Ovary (tissue), 9 donors: ENCODE data around the gene SLC11A2. TPM values are rescaled to one million over a fixed set of nuclear protein-coding genes. Genes with fewer than 3 reads are reported as not detected.

ENCODE experiments used
- DNase-seq, 5 donors: peaks; one replicate each; pipeline ENCODE4 v3.0.0-alpha.2; 2019 to 2020
- H3K27ac ChIP-seq, 2 donors: fragments of 200-600 bp; one replicate each; pipeline versions ENCODE4 v1.5.1 to v1.8.0; 2019 to 2022
- H3K27me3 ChIP-seq: fragments of 200-600 bp; one replicate; pipeline ENCODE4 v1.8.0; 2022
- H3K36me3 ChIP-seq: fragments of 200-600 bp; sonication (generic); one replicate; pipeline ENCODE4 v1.5.1; 2019
- H3K4me1 ChIP-seq: one replicate; pipeline ENCODE4 v1.8.1; 2013; ENCODE audit warnings: mild to moderate bottlenecking, moderate library complexity; ENCODE audit not compliant: insufficient read depth
- H3K4me3 ChIP-seq: fragments of 200-600 bp; sonication (generic); one replicate; pipeline ENCODE4 v1.5.1; 2017
- H3K9me3 ChIP-seq, 2 donors: fragments of 200-600 bp in 1 of 2; sonication (generic) in 1 of 2; one replicate each; pipeline versions ENCODE4 v1.5.1 to v1.8.1; 2013 to 2019; ENCODE audit warnings: mild to moderate bottlenecking in 1 of 2, moderate library complexity in 1 of 2
- EP300 ChIP-seq: sonication (generic); formaldehyde crosslinking; IDR thresholded peaks from one replicate; pipeline ENCODE4 v1.6.1; 2017; ENCODE audit warnings: antibody characterized with exemption
- POLR2A ChIP-seq: fragments of 450-650 bp; IDR thresholded peaks from one replicate; pipeline ENCODE4 v1.6.1; 2017; ENCODE audit warnings: antibody characterized with exemption, mild to moderate bottlenecking, moderate library complexity
- WGBS, 3 donors: extraction: QIAGEN DNeasy Blood & Tissue Kit in 1 of 3; methylation state at CpG; one replicate each; pipeline versions ENCODE4 v1.1.5 to v1.1.7; 2013 to 2017; 5-methylcytosine and 5-hydroxymethylcytosine counted together
- intact Hi-C, 4 donors: fragments of 100-400 bp; cut with DNase I; formaldehyde crosslinking; loops; one replicate each; pipeline versions ENCODE4 v1.11.0 to v1.15.1; 2022 to 2023
- polyA plus RNA-seq, 2 donors: library from polyadenylated mRNA; stranded (reverse); fragments of 200-250 nt in 1 of 2; fragments of 350-450 nt in 1 of 2; fragmentation: Illumina TruSeq in 1 of 2; extraction: RNeasy Lipid Tissue Mini Kit (QIAGEN cat#74804) in 1 of 2; gene quantifications; one replicate each; pipeline ENCODE4 v1.2.3, GENCODE V29; 2013 to 2014
- total RNA-seq, 7 donors: library from RNA; depleted of rRNA in 2 of 7; stranded (reverse); fragments of >200 nt in 2 of 7; fragmentation: NEBNext Ultra II Directional in 3 of 7; extraction: Animal tissue kit (Norgen Biotek cat#: 25700) in 3 of 7; gene quantifications; one replicate each; pipeline versions ENCODE4 v1.1.0 to v1.2.4, GENCODE V29; 2016 to 2023
- TF ChIP-seq, protein P1 (sequence below), 3 donors: fragments of 450-650 bp in 2 of 3; fragments of 200-600 bp in 1 of 3; IDR thresholded peaks; one replicate each; pipeline versions ENCODE4 v1.5.1 to v1.8.0; 2016 to 2022; ENCODE audit warnings: antibody characterized with exemption in 3 of 3, mild to moderate bottlenecking in 1 of 3
- donor health status: DM: no; HTN: no; CAD: no; lungs with moderate emphysema.
- donor health status: DM: no; HTN: no; CAD: no.
- donor health status: Bipolar disorder and iron deficiency.
- donor health status: DM: yes; HTN: yes; CAD: no.
- donor health status: DM: no; HTN: no; CAD: no.
- donor health status: DM: yes; HTN: yes; CAD: no.

The SLC11A2 gene
- total and polyA plus RNA-seq, 9 donors = 13.6 to 48.8 (median 38.7) TPM

- 66 to 78% (median 66%) methylated on average over 5 of the region's 5 CpGs for WGBS, 3 donors
- H3K27ac ChIP-seq = no peak overlapping the region
- no peaks in the 10 kb centered on the region for H3K4me1 ChIP-seq
- no peak overlapping the region for H3K4me3 ChIP-seq
- H3K36me3 ChIP-seq = peaks cover 3% of the 10 kb centered on the region
- DNase-seq = no peak
- H3K27me3 ChIP-seq = no peaks in the 10 kb centered on the region
- H3K9me3 ChIP-seq = no peaks in the 10 kb centered on the region
- TF ChIP-seq POLR2A (no peak), EP300 (no peak)
- TF ChIP-seq, protein P1, sequence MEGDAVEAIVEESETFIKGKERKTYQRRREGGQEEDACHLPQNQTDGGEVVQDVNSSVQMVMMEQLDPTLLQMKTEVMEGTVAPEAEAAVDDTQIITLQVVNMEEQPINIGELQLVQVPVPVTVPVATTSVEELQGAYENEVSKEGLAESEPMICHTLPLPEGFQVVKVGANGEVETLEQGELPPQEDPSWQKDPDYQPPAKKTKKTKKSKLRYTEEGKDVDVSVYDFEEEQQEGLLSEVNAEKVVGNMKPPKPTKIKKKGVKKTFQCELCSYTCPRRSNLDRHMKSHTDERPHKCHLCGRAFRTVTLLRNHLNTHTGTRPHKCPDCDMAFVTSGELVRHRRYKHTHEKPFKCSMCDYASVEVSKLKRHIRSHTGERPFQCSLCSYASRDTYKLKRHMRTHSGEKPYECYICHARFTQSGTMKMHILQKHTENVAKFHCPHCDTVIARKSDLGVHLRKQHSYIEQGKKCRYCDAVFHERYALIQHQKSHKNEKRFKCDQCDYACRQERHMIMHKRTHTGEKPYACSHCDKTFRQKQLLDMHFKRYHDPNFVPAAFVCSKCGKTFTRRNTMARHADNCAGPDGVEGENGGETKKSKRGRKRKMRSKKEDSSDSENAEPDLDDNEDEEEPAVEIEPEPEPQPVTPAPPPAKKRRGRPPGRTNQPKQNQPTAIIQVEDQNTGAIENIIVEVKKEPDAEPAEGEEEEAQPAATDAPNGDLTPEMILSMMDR (IDR thresholded peaks at IDR 0.05) = no peak
- intact Hi-C loops = no loop called here
Measured at GRCh38 chr12:51056242-51056641, 30.1 kb upstream of the SLC11A2 start.

GRCh38 chr12:51055060-51055459, 28.9 kb upstream of the SLC11A2 start:
- Histone ChIP-seq H3K9me3 (no peaks in the 10 kb centered on the region), H3K4me1 (no peaks in the 10 kb centered on the region), H3K36me3 (peaks cover 3% of the 10 kb centered on the region), H3K27me3 (no peaks in the 10 kb centered on the region), H3K27ac (no peak overlapping the region), H3K4me3 (no peak overlapping the region)
- intact Hi-C loops = no loop called here
- no peak for DNase-seq
- no peak for TF ChIP-seq EP300
- TF ChIP-seq, protein P1 (IDR thresholded peaks at IDR 0.05) = no peak
- TF ChIP-seq POLR2A = no peak
- 87 to 92% (median 91%) methylated on average over 2 of the region's 2 CpGs for WGBS, 3 donors

DNA sequence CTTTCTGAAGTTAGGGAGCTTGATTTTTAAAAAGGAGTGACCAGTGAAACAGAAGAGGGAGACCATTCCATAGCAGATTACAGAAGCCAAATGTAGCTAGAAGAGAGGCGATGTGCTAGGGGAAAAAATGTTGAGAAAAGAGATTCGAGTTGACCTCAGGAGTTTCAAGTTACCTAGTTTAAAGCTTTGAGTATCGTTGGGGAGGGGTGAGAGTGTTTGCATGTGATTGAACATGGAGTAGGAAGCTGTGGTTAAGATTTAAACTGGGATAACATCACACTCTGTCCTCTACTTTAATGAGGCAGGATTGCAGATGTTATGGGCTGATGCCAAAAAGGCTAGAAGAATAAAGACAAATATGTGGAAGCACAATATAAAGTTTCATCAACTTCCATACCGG, 25.6 kb upstream of the SLC11A2 start:
- TF ChIP-seq EP300 = no peak
- no peak for TF ChIP-seq POLR2A
- TF ChIP-seq, protein P1 (IDR thresholded peaks at IDR 0.05) = no peak

DNA sequence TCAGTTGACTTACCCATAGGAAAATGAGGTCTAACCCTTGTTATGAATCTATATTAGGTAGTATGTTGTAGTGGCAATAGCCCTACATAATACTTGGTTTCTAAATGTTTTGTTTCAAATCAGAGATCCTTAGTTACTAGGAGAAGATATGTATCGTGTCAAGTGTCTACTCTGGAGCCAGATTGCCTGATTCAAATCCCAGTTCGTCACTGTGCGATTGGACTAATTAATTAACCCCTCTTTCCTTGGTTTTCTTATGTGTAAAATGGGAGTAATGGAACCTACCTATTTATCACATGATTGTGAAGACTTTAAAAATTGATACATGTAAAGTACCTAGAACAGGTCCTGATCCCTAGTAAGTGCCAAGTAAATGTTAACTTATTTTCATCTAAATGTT, 23.3 kb upstream of the SLC11A2 start:
- no peaks in the 10 kb centered on the region for H3K27me3 ChIP-seq
- no peak overlapping the region for H3K4me3 ChIP-seq
- no peak overlapping the region for H3K27ac ChIP-seq
- 48 to 59% (median 57%) methylated on average over 3 of the region's 3 CpGs for WGBS, 3 donors
- TF ChIP-seq POLR2A = no peak
- TF ChIP-seq, protein P1 (IDR thresholded peaks at IDR 0.05) = no peak
- no peak for TF ChIP-seq EP300
- intact Hi-C loops = loop anchor here in 1 of 4 donors (10.0 kb wide), 1 partner anchor 295 kb away; the partner anchor contains the start of gene CELA1
- no peaks in the 10 kb centered on the region for H3K9me3 ChIP-seq
- no peaks in the 10 kb centered on the region for H3K36me3 ChIP-seq
- no peaks in the 10 kb centered on the region for H3K4me1 ChIP-seq
- no peak for DNase-seq

More for the DNA sequence above, 25.6 kb upstream of the SLC11A2 start:
- Histone ChIP-seq H3K4me3 (no peak overlapping the region), H3K27ac (no peak overlapping the region), H3K27me3 (no peaks in the 10 kb centered on the region), H3K4me1 (no peaks in the 10 kb centered on the region), H3K36me3 (no peaks in the 10 kb centered on the region), H3K9me3 (no peaks in the 10 kb centered on the region)
- 54 to 71% (median 57%) methylated on average over 4 of the region's 4 CpGs for WGBS, 3 donors
- DNase-seq = no peak
- intact Hi-C loops = no loop called here
